22Rv1 (cell line): ENCODE data around the gene PLPP6.
A peak's percentile ranks its signal among the peaks of the same experiment; 100 is the strongest.

Experiments used
- H3K27ac ChIP-seq: fragments of 450-650 bp; 2 replicates; pipeline ENCODE4 v1.5.1; 2017
- ZFX ChIP-seq: fragments of 450-650 bp; IDR thresholded peaks from 2 replicates; pipeline ENCODE4 v1.6.1; 2017; ENCODE audit warnings: antibody characterized with exemption, borderline replicate concordance
- TF ChIP-seq, protein P1 (sequence below): fragments of 450-650 bp; IDR thresholded peaks from 2 replicates; pipeline ENCODE4 v1.5.1; 2017; ENCODE audit warnings: mild to moderate bottlenecking

The PLPP6 gene

GRCh38 chr9:4680750-4681149 lies 18.7 kb downstream of the PLPP6 start:
- TF ChIP-seq, protein P1, sequence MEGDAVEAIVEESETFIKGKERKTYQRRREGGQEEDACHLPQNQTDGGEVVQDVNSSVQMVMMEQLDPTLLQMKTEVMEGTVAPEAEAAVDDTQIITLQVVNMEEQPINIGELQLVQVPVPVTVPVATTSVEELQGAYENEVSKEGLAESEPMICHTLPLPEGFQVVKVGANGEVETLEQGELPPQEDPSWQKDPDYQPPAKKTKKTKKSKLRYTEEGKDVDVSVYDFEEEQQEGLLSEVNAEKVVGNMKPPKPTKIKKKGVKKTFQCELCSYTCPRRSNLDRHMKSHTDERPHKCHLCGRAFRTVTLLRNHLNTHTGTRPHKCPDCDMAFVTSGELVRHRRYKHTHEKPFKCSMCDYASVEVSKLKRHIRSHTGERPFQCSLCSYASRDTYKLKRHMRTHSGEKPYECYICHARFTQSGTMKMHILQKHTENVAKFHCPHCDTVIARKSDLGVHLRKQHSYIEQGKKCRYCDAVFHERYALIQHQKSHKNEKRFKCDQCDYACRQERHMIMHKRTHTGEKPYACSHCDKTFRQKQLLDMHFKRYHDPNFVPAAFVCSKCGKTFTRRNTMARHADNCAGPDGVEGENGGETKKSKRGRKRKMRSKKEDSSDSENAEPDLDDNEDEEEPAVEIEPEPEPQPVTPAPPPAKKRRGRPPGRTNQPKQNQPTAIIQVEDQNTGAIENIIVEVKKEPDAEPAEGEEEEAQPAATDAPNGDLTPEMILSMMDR: no peak
- no peak for TF ChIP-seq ZFX
- H3K27ac ChIP-seq: peak overlapping the region; percentile 99

DNA sequence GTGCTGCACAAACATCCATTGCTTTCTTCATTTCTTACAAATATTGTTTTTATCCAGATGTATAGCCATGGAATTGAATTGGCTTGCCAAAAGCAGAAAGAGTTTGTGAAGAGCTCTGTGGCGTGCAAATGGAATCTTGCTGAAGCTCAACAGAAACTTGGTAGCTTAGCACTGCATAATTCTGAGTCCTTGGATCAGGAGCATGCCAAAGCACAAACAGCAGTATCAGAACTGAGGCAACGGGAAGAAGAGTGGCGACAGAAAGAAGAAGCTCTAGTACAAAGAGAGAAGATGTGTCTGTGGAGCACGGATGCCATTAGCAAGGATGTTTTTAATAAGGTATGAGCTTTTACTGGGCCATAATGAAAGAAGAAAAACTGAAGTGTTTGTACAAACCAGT lies 22.7 kb downstream of the PLPP6 start:
- H3K27ac ChIP-seq: no peak overlapping the region

DNA sequence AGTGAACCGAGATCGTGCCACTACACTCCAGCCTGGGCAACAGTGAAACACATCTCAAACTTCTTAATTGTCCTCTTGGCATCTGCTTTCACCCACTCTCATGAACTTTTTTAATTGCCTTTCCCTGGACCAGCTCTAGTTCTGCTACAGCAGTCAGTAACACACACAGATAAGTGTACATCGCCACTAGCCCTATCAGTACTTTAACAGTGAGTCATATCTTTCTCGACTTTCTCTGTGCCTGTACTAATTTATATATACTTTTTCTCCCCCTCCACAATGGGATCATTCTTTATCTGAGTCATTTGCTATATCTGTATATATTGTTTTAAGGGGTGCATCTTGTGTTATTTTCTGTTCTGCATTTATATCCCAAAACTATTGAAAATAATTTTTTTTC lies 24.0 kb downstream of the PLPP6 start:
- H3K27ac ChIP-seq: no peak overlapping the region
- TF ChIP-seq ZFX: no peak

More for the DNA sequence above, 22.7 kb downstream of the PLPP6 start:
- TF ChIP-seq ZFX: no peak
- TF ChIP-seq, protein P1: no peak

GRCh38 chr9:4686584-4686983 lies 24.5 kb downstream of the PLPP6 start:
- TF ChIP-seq, protein P1: no peak
- no peak for TF ChIP-seq ZFX
- no peak overlapping the region for H3K27ac ChIP-seq

DNA sequence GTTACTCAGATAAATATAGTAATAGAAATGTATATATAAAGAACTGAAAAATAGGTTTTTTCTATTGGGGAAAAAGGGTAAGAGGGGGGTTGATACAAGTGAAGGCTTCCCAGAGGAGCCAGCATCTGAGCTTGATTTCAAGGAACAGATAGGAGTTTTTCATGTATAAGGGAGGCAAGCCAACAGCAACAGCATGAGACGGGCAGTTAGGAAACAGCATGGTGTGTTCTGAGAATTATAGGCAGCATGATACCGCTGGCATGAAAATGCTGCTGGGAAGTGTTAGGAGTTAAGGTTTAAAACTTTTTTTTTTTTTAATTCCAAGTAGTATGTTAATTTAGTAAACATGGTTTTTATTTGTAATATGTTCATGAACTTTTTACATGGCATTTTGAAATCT lies 26.9 kb downstream of the PLPP6 start:
- no peak for TF ChIP-seq ZFX
- TF ChIP-seq, protein P1: no peak
- no peak overlapping the region for H3K27ac ChIP-seq

DNA sequence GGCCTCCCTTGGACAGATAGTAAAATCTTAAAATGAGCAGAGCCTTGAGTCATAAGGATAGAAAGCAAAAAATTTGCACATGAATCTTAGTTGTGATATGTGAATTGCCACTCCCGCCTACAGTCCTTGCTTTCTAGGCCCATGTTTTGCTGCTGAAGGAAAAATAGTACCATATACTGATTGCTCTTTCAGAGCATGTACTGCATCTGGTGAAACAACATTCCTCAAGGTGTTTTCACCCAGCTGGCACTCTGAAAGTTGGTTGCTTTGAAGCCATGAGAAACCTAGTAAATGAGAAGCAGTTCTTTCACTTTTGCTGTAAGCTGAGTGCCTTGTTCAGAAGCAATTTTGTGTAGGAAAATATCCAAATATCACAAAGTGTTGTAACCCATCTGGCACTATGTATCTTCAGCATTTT lies 27.6 kb downstream of the PLPP6 start:
- H3K27ac ChIP-seq: no peak overlapping the region
- TF ChIP-seq, protein P1: no peak
- no peak for TF ChIP-seq ZFX

GRCh38 chr9:4690144-4690543 lies 28.1 kb downstream of the PLPP6 start:
- TF ChIP-seq ZFX: no peak
- TF ChIP-seq, protein P1: no peak
- no peak overlapping the region for H3K27ac ChIP-seq

GRCh38 chr9:4691795-4692194 lies 29.7 kb downstream of the PLPP6 start:
- no peak for TF ChIP-seq ZFX
- TF ChIP-seq, protein P1: no peak
- no peak overlapping the region for H3K27ac ChIP-seq
